SK-N-SH (cell line): ENCODE results near the gene HYAL1. TPM values are rescaled to one million over a fixed set of nuclear protein-coding genes. Genes with fewer than 3 reads are reported as not detected.

Source experiments
- CTCF ChIA-PET: fragments of 300-600, 350-600 bp; formaldehyde crosslinking; extraction: SDS; loops from one replicate; lab custom pipeline; 2021; lab: Yijun Ruan, JAX
- POLR2A ChIA-PET: fragments of 350-600 bp; sonication (Branson Sonifier 250); formaldehyde crosslinking; extraction: SDS; loops from one replicate; lab custom pipeline; 2020; ENCODE audit warnings: antibody characterized with exemption, inconsistent platforms; lab: Yijun Ruan, JAX
- DNase-seq: peaks from one replicate; pipeline ENCODE4 v3.0.0; 2012
- H2AFZ ChIP-seq: fragments of 200-600 bp; sonication (generic); 2 replicates; pipeline ENCODE4 v1.8.1; 2016; ENCODE audit warnings: antibody characterized with exemption, mild to moderate bottlenecking, low read depth
- H3F3A ChIP-seq: fragments of 200-600 bp; sonication (generic); replicated peaks from 2 replicates; pipeline ENCODE3; 2016; ENCODE audit warnings: antibody characterized with exemption, mild to moderate bottlenecking; ENCODE audit not compliant: insufficient read depth
- H3K27ac ChIP-seq, 2 experiments: fragments of 200-500 bp in 1 of 2; fragments of 200-600 bp in 1 of 2; sonication (Bioruptor generic) in 1 of 2; sonication (generic), shearing (Covaris generic) in 1 of 2; 2 replicates each; pipeline versions ENCODE4 v1.5.1 to v1.6.1; 2014 to 2016; ENCODE audit warnings: low read depth in 2 of 2, inconsistent platforms in 1 of 2, low read length in 1 of 2, mild to moderate bottlenecking in 1 of 2, mixed read lengths in 1 of 2
- H3K27me3 ChIP-seq: fragments of 200-600 bp; sonication (generic), shearing (Covaris generic); 2 replicates; pipeline ENCODE4 v1.6.1; 2016; ENCODE audit warnings: mixed run types; ENCODE audit not compliant: insufficient read depth
- H3K36me3 ChIP-seq, 2 experiments: fragments of 200-500 bp in 1 of 2; fragments of 200-600 bp in 1 of 2; sonication (Bioruptor generic) in 1 of 2; sonication (generic) in 1 of 2; replicated peaks in 1 of 2; 2 replicates each; pipeline versions ENCODE3 to v1.5.1; 2014 to 2016; ENCODE audit warnings: low read length in 1 of 2, mild to moderate bottlenecking in 1 of 2; ENCODE audit not compliant: insufficient read depth in 2 of 2, control insufficient read depth in 1 of 2
- H3K4me1 ChIP-seq, 2 experiments: fragments of 200-500 bp in 1 of 2; fragments of 200-600 bp in 1 of 2; sonication (Bioruptor generic) in 1 of 2; sonication (generic), shearing (Covaris generic) in 1 of 2; 2 replicates each; pipeline versions ENCODE4 v1.5.1 to v1.6.1; 2014 to 2016; ENCODE audit warnings: low read depth in 1 of 2, low read length in 1 of 2, mixed run types in 1 of 2; ENCODE audit not compliant: insufficient read depth in 2 of 2, control insufficient read depth in 1 of 2
- H3K4me2 ChIP-seq: fragments of 200-600 bp; sonication (generic), shearing (Covaris generic); 2 replicates; pipeline ENCODE4 v1.6.1; 2017; ENCODE audit warnings: mixed run types
- H3K4me3 ChIP-seq, 2 experiments: fragments of 200-500 bp in 1 of 2; fragments of 200-600 bp in 1 of 2; sonication (Bioruptor generic) in 1 of 2; sonication (generic), shearing (Covaris generic) in 1 of 2; 2 replicates each; pipeline versions ENCODE4 v1.5.1 to v1.8.1; 2014 to 2016; ENCODE audit warnings: low read depth in 2 of 2, inconsistent platforms in 1 of 2, low read length in 1 of 2, mild to moderate bottlenecking in 1 of 2, mixed read lengths in 1 of 2, moderate library complexity in 1 of 2
- H3K79me2 ChIP-seq: fragments of 200-600 bp; sonication (generic); 2 replicates; pipeline ENCODE4 v1.8.1; 2017; ENCODE audit warnings: mild to moderate bottlenecking; ENCODE audit not compliant: insufficient read depth
- H3K9ac ChIP-seq: fragments of 200-600 bp; sonication (generic); 2 replicates; pipeline ENCODE4 v1.6.1; 2017; ENCODE audit warnings: mixed run types
- H3K9me2 ChIP-seq: fragments of 200-600 bp; sonication (generic); 2 replicates; pipeline ENCODE4 v1.6.1; 2017; ENCODE audit warnings: mixed run types
- H3K9me3 ChIP-seq: fragments of 200-600 bp; sonication (generic); 2 replicates; pipeline ENCODE4 v1.6.1; 2017; ENCODE audit warnings: mixed run types, mild to moderate bottlenecking, moderate library complexity
- H4K20me1 ChIP-seq: fragments of 200-600 bp; sonication (generic); 2 replicates; pipeline ENCODE4 v1.6.1; 2017; ENCODE audit warnings: mild to moderate bottlenecking, mixed run types; ENCODE audit not compliant: insufficient read depth
- CHD2 ChIP-seq: fragments of 150-350 bp; IDR thresholded peaks from 2 replicates; pipeline ENCODE4 v1.6.1; 2018; ENCODE audit warnings: low read length; ENCODE audit not compliant: partially characterized antibody
- CTCF ChIP-seq: fragments of 200-600 bp; sonication (generic); IDR thresholded peaks from 2 replicates; pipeline ENCODE4 v1.6.1; 2017; ENCODE audit warnings: antibody characterized with exemption, mild to moderate bottlenecking, moderate library complexity
- EZH2phosphoT487 ChIP-seq: fragments of 200-600 bp; sonication (generic); IDR thresholded peaks from 2 replicates; pipeline ENCODE4 v1.6.1; 2017; ENCODE audit warnings: low read depth, mixed run types, mild to moderate bottlenecking, antibody characterized with exemption, moderate library complexity, borderline replicate concordance
- FOSL2 ChIP-seq: IDR thresholded peaks from 2 replicates; pipeline ENCODE4 v1.4.0; 2012; ENCODE audit warnings: low read depth, mild to moderate bottlenecking, moderate library complexity, borderline replicate concordance
- GATA2 ChIP-seq: sonication (generic); formaldehyde crosslinking; IDR thresholded peaks from 2 replicates; pipeline ENCODE4 v1.5.0; 2020; ENCODE audit warnings: mild to moderate bottlenecking, missing genetic modification reagents
- MAX ChIP-seq: IDR thresholded peaks from 2 replicates; pipeline ENCODE4 v1.4.0; 2012; ENCODE audit warnings: low read depth
- NFIC ChIP-seq: IDR thresholded peaks from 2 replicates; pipeline ENCODE4 v1.4.0; 2012; ENCODE audit warnings: borderline replicate concordance
- NRF1 ChIP-seq: IDR thresholded peaks from 2 replicates; pipeline ENCODE4 v1.6.1; 2012; ENCODE audit warnings: low read depth, mild to moderate bottlenecking, low read length
- POLR2AphosphoS5 ChIP-seq: IDR thresholded peaks from 2 replicates; pipeline ENCODE4 v1.6.1; 2012; ENCODE audit warnings: low read depth, low read length
- RCOR1 ChIP-seq: fragments of 150-350 bp; IDR thresholded peaks from 2 replicates; pipeline ENCODE4 v1.6.1; 2017; ENCODE audit warnings: antibody characterized with exemption, low read length
- REST ChIP-seq: IDR thresholded peaks from 2 replicates; pipeline ENCODE4 v1.6.1; 2012; ENCODE audit warnings: mild to moderate bottlenecking, low read depth, low read length, moderate library complexity
- RXRA ChIP-seq: IDR thresholded peaks from 2 replicates; pipeline ENCODE4 v1.4.0; 2012; ENCODE audit warnings: low read depth, mild to moderate bottlenecking, borderline replicate concordance
- TAF1 ChIP-seq: IDR thresholded peaks from 2 replicates; pipeline ENCODE4 v1.6.1; 2012; ENCODE audit warnings: low read depth, mild to moderate bottlenecking, low read length, moderate library complexity, borderline replicate concordance
- TEAD4 ChIP-seq: IDR thresholded peaks from 2 replicates; pipeline ENCODE4 v1.4.0; 2012; ENCODE audit warnings: mild to moderate bottlenecking, borderline replicate concordance; ENCODE audit not compliant: insufficient read depth
- USF1 ChIP-seq: IDR thresholded peaks from 2 replicates; pipeline ENCODE4 v1.4.0; 2012; ENCODE audit warnings: low read depth, borderline replicate concordance
- ZBTB33 ChIP-seq: IDR thresholded peaks from 2 replicates; pipeline ENCODE4 v1.4.0; 2012; ENCODE audit warnings: low read depth, borderline replicate concordance
- WGBS: methylation state at CpG from one replicate; pipeline ENCODE4 v1.1.6; 2017; ENCODE audit warnings: low lambda C conversion rate; 5-methylcytosine and 5-hydroxymethylcytosine counted together
- polyA plus RNA-seq, 3 experiments: library from polyadenylated mRNA; depleted of rRNA; stranded (reverse); fragments of >200 nt; gene quantifications; 2 replicates each; pipeline ENCODE4 v1.2.3, GENCODE V29; 2012

HYAL1 gene
- polyA plus RNA-seq, 1 of the 3 experiments (the other 2 are of a cell fraction): 0.30 TPM

- Histone ChIP-seq H2AFZ (no peak overlapping the region), H3K9me2 (no peaks in the 10 kb centered on the region), H3K27me3 (no peaks in the 10 kb centered on the region), H3K4me3 (peak overlapping the region; percentile 40 to 53; a peak in 3 of 4 replicates), H3K27ac (no peak overlapping the region), H3K4me1 (peaks cover 27 to 31% of the 10 kb centered on the region in 2 experiments; a peak in 3 of 4 replicates), H3K79me2 (0 out of 2 replicates have a peak, but pooled peaks cover 3% of the 10 kb centered on the region), H3F3A (peaks cover 30% of the 10 kb centered on the region), H4K20me1 (no peaks in the 10 kb centered on the region), H3K9ac (peak overlapping the region; percentile 49), H3K4me2 (peak overlapping the region; percentile 56), H3K36me3 (no peaks in the 10 kb centered on the region), H3K9me3 (no peaks in the 10 kb centered on the region)
- no peak for DNase-seq
- POLR2A ChIA-PET: interaction anchor here (0.8 kb wide), 1 partner anchor 29 kb away, joined by 3 read pairs; no protein-coding TSS in a partner anchor
- CTCF ChIA-PET: interaction anchor here (0.8 to 6.6 kb wide), 12 partner anchors 8 to 78 kb away, joined by 3 to 49 read pairs (median 5); partner anchors contain the start of gene GNAT1
- no peak for TF ChIP-seq RXRA
- no peak for TF ChIP-seq ZBTB33
- no peak for TF ChIP-seq RCOR1
- TF ChIP-seq REST: no peak
- no peak for TF ChIP-seq MAX
- no peak for TF ChIP-seq TEAD4
- TF ChIP-seq EZH2phosphoT487: no peak
- no peak for TF ChIP-seq CHD2
- no peak for TF ChIP-seq POLR2AphosphoS5
- WGBS: 73% methylated on average over 5 of the region's 7 CpGs
These were observed 36.5 kb downstream of the HYAL1 start for GRCh38 chr3:50266836-50267235.

- no peaks in the 10 kb centered on the region for H3K27me3 ChIP-seq
- no peak for DNase-seq
- H3K27ac ChIP-seq: peak overlapping the region in 1 of 2 experiments; percentile 83; a peak in 1 of 4 replicates
- H3K79me2 ChIP-seq: peaks cover 6% of the 10 kb centered on the region
- POLR2A ChIA-PET: no interaction called here
- H3K9me3 ChIP-seq: no peaks in the 10 kb centered on the region
- H3F3A ChIP-seq: peaks cover 26% of the 10 kb centered on the region
- H2AFZ ChIP-seq: no peak overlapping the region
- H3K4me3 ChIP-seq: no peak overlapping the region
- H3K4me1 ChIP-seq: peaks cover 31 to 38% of the 10 kb centered on the region in 2 experiments; a peak in 3 of 4 replicates
- H3K36me3 ChIP-seq: no peaks in the 10 kb centered on the region
- H3K9ac ChIP-seq: no peak overlapping the region
- no peaks in the 10 kb centered on the region for H3K9me2 ChIP-seq
- CTCF ChIA-PET: interaction anchor here (0.8 to 6.6 kb wide), 9 partner anchors 9 to 77 kb away, joined by 3 to 49 read pairs (median 6); no protein-coding TSS in a partner anchor
- H3K4me2 ChIP-seq: 0 out of 2 replicates have a peak overlapping the region, but pooled peaks have one; percentile 78
- 98% methylated on average over 4 of the region's 6 CpGs for WGBS
- no peak for TF ChIP-seq NFIC
- TF ChIP-seq RCOR1: no peak
- TF ChIP-seq TAF1: no peak
- no peak for TF ChIP-seq USF1
- TF ChIP-seq FOSL2: no peak
- no peak for TF ChIP-seq CTCF
- no peak for TF ChIP-seq NRF1
- TF ChIP-seq GATA2 (CRISPR knock-in tag): no peak
- TF ChIP-seq, all 33 proteins: peak for 0
- no peaks in the 10 kb centered on the region for H4K20me1 ChIP-seq
These were observed 37.4 kb downstream of the HYAL1 start for GRCh38 chr3:50266017-50266416.
